NT2/D1 (cell line): Measurements from ENCODE around the gene ZSCAN10.

ENCODE experiments used
- SUZ12 ChIP-seq: IDR thresholded peaks from 2 replicates; pipeline ENCODE4 v1.6.1; 2011; ENCODE audit not compliant: insufficient read length, insufficient read depth; ENCODE audit errors: extremely low read depth
- YY1 ChIP-seq: IDR thresholded peaks from 2 replicates; pipeline ENCODE4 v1.6.1; 2011; ENCODE audit not compliant: insufficient read length, insufficient read depth
- ZNF274 ChIP-seq: IDR thresholded peaks from 2 replicates; pipeline ENCODE4 v1.6.1; 2011; ENCODE audit warnings: mild to moderate bottlenecking, low read depth, low read length

DNA sequence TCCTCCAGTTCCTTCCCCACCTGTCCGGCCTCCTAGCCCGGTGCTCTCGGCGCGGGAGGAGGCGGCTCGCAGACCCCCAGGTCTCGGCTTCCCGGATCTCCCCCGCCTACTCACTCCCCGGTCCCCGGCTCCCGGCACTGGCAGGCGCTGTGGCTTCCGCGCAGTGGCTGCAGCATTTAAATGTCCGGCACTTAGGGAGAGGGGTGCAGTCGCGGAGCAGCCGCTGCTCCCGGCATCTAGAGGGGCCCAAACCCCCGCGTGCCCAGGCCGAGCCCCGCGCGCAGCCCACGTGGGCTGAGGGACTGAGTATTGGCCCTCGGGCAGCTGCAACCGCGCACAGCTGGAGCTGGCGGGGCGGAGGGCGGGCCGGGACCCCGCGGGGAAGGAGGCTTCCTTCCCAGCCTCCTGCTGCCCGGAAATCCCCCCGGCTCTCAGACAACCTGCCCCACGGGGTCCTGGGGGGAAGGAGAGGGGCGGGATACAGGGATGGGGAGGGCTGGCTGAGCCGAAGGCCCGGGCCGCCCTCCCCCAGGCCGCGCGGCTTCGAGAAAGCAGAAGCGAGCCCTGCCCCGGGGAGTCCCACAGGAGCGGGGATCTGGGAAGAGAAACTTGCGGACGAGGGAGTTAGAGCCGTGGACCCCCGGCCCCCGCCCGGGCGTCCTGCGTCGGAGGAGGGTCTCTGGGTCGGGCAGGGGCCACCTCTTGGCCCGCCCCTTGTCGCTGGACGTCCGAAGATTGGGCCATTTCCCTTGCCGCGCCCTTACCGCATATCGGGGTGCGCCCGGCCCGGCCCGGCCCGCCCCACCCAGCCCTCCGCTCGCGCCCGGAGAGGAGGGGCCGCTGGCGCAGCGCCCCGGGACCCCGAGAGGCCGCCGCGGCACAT lies 53.1 kb downstream of the ZSCAN10 start, which contains the start of gene MMP25:
- TF ChIP-seq YY1 (no peak), SUZ12 (no peak), ZNF274 (no peak)
